IMR-90 (cell line): ENCODE results near the gene ARHGEF38. TPM values are rescaled to one million over a fixed set of nuclear protein-coding genes. Genes with fewer than 3 reads are reported as not detected.

ENCODE experiments used
- ATAC-seq: fragments of 200-7000 bp; cut with Tn5 transposase; 2 replicates; pipeline ENCODE4 v1.9.1; 2020; ENCODE audit warnings: low read depth, mild to moderate bottlenecking, moderate library complexity
- BruUV-seq: library from RNA; stranded (reverse); fragments of 400-500 nt; replicated peaks from 2 replicates; lab custom pipeline; 2021; lab: Mats Ljungman, UMichigan
- CTCF ChIA-PET: fragments of 300-600 bp; formaldehyde crosslinking; extraction: SDS; loops from one replicate; lab custom pipeline; 2021; ENCODE audit warnings: antibody characterized with exemption; lab: Yijun Ruan, JAX
- POLR2A ChIA-PET: fragments of 300-600 bp; sonication (Branson Sonifier 250); formaldehyde crosslinking; loops from one replicate; lab custom pipeline; 2022; ENCODE audit warnings: antibody characterized with exemption; ENCODE audit not compliant: unreplicated experiment; lab: Charles Lee
- DNase-seq: peaks from one replicate; pipeline ENCODE4 v3.0.0; 2013
- H2AFZ ChIP-seq: replicated peaks from 2 replicates; pipeline ENCODE3; 2013; ENCODE audit warnings: low read length, mild to moderate bottlenecking; ENCODE audit not compliant: poor library complexity
- H2AK5ac ChIP-seq: 2 replicates; pipeline ENCODE4 v1.6.1; 2013; ENCODE audit warnings: low read depth, low read length, inconsistent platforms
- H2AK9ac ChIP-seq: replicated peaks from 2 replicates; pipeline ENCODE3; 2013; ENCODE audit warnings: mild to moderate bottlenecking, low read depth, low read length, moderate library complexity; ENCODE audit not compliant: poor library complexity
- H2BK120ac ChIP-seq: 2 replicates; pipeline ENCODE4 v1.6.1; 2013; ENCODE audit warnings: low read depth, low read length, inconsistent platforms
- H2BK15ac ChIP-seq: 3 replicates; pipeline ENCODE4 v1.6.1; 2013; ENCODE audit warnings: low read depth, low read length, inconsistent platforms
- H2BK20ac ChIP-seq: 2 replicates; pipeline ENCODE4 v1.6.1; 2013; ENCODE audit warnings: low read depth, mild to moderate bottlenecking, inconsistent platforms, low read length, moderate library complexity
- H2BK5ac ChIP-seq: 2 replicates; pipeline ENCODE4 v1.6.1; 2013; ENCODE audit warnings: mild to moderate bottlenecking, low read depth, low read length, inconsistent platforms; ENCODE audit not compliant: poor library complexity, severe bottlenecking
- H3K14ac ChIP-seq: replicated peaks from 2 replicates; pipeline ENCODE4 v1.6.1; 2013; ENCODE audit warnings: low read depth, low read length, inconsistent platforms
- H3K18ac ChIP-seq: 2 replicates; pipeline ENCODE4 v1.6.1; 2013; ENCODE audit warnings: low read depth, low read length, control low read depth
- H3K23ac ChIP-seq: 2 replicates; pipeline ENCODE4 v1.6.1; 2013; ENCODE audit warnings: low read depth, low read length, inconsistent platforms
- H3K27ac ChIP-seq: 2 replicates; pipeline ENCODE4 v1.5.1; 2013; ENCODE audit warnings: mild to moderate bottlenecking, control low read depth, low read length; ENCODE audit not compliant: insufficient read depth
- H3K27me3 ChIP-seq: 2 replicates; pipeline ENCODE4 v1.6.1; 2013; ENCODE audit warnings: low read length; ENCODE audit not compliant: control insufficient read depth, insufficient read depth
- H3K36me3 ChIP-seq: 2 replicates; pipeline ENCODE4 v1.6.1; 2013; ENCODE audit warnings: low read length, mixed read lengths; ENCODE audit not compliant: control insufficient read depth, insufficient read depth
- H3K4ac ChIP-seq: 2 replicates; pipeline ENCODE4 v1.6.1; 2013; ENCODE audit warnings: low read depth, low read length, inconsistent platforms
- H3K4me1 ChIP-seq: 2 replicates; pipeline ENCODE4 v1.6.1; 2013; ENCODE audit warnings: low read length, mixed read lengths; ENCODE audit not compliant: control insufficient read depth, insufficient read depth
- H3K4me2 ChIP-seq: 2 replicates; pipeline ENCODE4 v1.6.1; 2013; ENCODE audit warnings: low read depth, mild to moderate bottlenecking, control low read depth, low read length, moderate library complexity
- H3K4me3 ChIP-seq: 2 replicates; pipeline ENCODE4 v1.5.1; 2013; ENCODE audit warnings: low read depth, mild to moderate bottlenecking, control low read depth, low read length, moderate library complexity; ENCODE audit not compliant: insufficient read depth
- H3K56ac ChIP-seq: 2 replicates; pipeline ENCODE4 v1.6.1; 2013; ENCODE audit warnings: low read length, inconsistent platforms; ENCODE audit not compliant: insufficient read depth; ENCODE audit errors: extremely low read depth
- H3K79me1 ChIP-seq, 2 experiments: 2 replicates each; pipeline ENCODE4 v1.6.1; 2013; ENCODE audit warnings: low read length in 2 of 2, inconsistent platforms in 1 of 2, low read depth in 1 of 2
- H3K9ac ChIP-seq: 2 replicates; pipeline ENCODE4 v1.6.1; 2013; ENCODE audit warnings: low read depth, low read length, control low read depth
- H3K9me1 ChIP-seq: 2 replicates; pipeline ENCODE4 v1.6.1; 2013; ENCODE audit warnings: low read length, inconsistent platforms; ENCODE audit not compliant: insufficient read depth
- H3K9me3 ChIP-seq: 2 replicates; pipeline ENCODE4 v1.6.1; 2013; ENCODE audit warnings: low read length; ENCODE audit not compliant: control insufficient read depth, insufficient read depth
- H4K20me1 ChIP-seq: 2 replicates; pipeline ENCODE4 v1.6.1; 2013; ENCODE audit warnings: low read length, inconsistent platforms; ENCODE audit not compliant: insufficient read depth
- H4K5ac ChIP-seq: 2 replicates; pipeline ENCODE4 v1.6.1; 2013; ENCODE audit warnings: mild to moderate bottlenecking, low read depth, low read length, control low read depth
- H4K8ac ChIP-seq, 2 experiments: 2 replicates each; pipeline ENCODE4 v1.6.1; 2013; ENCODE audit warnings: low read depth in 2 of 2, low read length in 2 of 2, control low read depth in 1 of 2, inconsistent platforms in 1 of 2
- H4K91ac ChIP-seq: 2 replicates; pipeline ENCODE4 v1.6.1; 2013; ENCODE audit warnings: low read depth, low read length, inconsistent platforms; ENCODE audit not compliant: insufficient read depth
- BHLHE40 ChIP-seq: fragments of 150-350 bp; IDR thresholded peaks from 2 replicates; pipeline ENCODE4 v1.6.1; 2016; ENCODE audit warnings: mild to moderate bottlenecking, low read depth, low read length
- CEBPB ChIP-seq: IDR thresholded peaks from 2 replicates; pipeline ENCODE4 v1.6.1; 2012; ENCODE audit warnings: low read depth, low read length, improper control_type of control experiment
- FOS ChIP-seq: fragments of 150-350 bp; IDR thresholded peaks from 2 replicates; pipeline ENCODE4 v1.6.1; 2016; ENCODE audit warnings: low read depth, low read length
- MAFK ChIP-seq: IDR thresholded peaks from 2 replicates; pipeline ENCODE4 v1.6.1; 2012; ENCODE audit warnings: low read depth, low read length, improper control_type of control experiment
- MAZ ChIP-seq: IDR thresholded peaks from 2 replicates; pipeline ENCODE4 v1.6.1; 2012; ENCODE audit warnings: low read depth, mild to moderate bottlenecking, low read length, improper control_type of control experiment, moderate library complexity, borderline replicate concordance
- MXI1 ChIP-seq: IDR thresholded peaks from 2 replicates; pipeline ENCODE4 v1.6.1; 2012; ENCODE audit warnings: low read depth, mild to moderate bottlenecking, low read length, moderate library complexity, borderline replicate concordance
- NFE2L2 ChIP-seq: fragments of 150-350 bp; IDR thresholded peaks from 2 replicates; pipeline ENCODE4 v1.6.1; 2016; ENCODE audit warnings: low read depth, mild to moderate bottlenecking, low read length
- POLR2A ChIP-seq: IDR thresholded peaks from 2 replicates; pipeline ENCODE4 v1.6.1; 2012; ENCODE audit warnings: mild to moderate bottlenecking, low read depth, low read length
- RAD21 ChIP-seq: IDR thresholded peaks from 2 replicates; pipeline ENCODE4 v1.6.1; 2012; ENCODE audit warnings: low read length, improper control_type of control experiment
- RCOR1 ChIP-seq: IDR thresholded peaks from 2 replicates; pipeline ENCODE4 v1.6.1; 2012; ENCODE audit warnings: mild to moderate bottlenecking, low read length, improper control_type of control experiment; ENCODE audit not compliant: insufficient replicate concordance
- RFX5 ChIP-seq: IDR thresholded peaks from 2 replicates; pipeline ENCODE4 v1.8.0; 2012; ENCODE audit warnings: low read depth, mild to moderate bottlenecking, low read length, moderate library complexity
- SMC3 ChIP-seq: fragments of 150-350 bp; IDR thresholded peaks from 2 replicates; pipeline ENCODE4 v1.6.1; 2016; ENCODE audit warnings: low read depth, mild to moderate bottlenecking, antibody characterized with exemption, low read length, moderate library complexity
- WGBS, 2 experiments: methylation state at CpG; one replicate each; pipeline versions ENCODE4 v1.1.5 to v1.1.7; 2013; ENCODE audit warnings: missing lambda C conversion rate in 2 of 2; ENCODE audit not compliant: insufficient read length in 1 of 2; ENCODE audit errors: extremely low coverage in 2 of 2; 5-methylcytosine and 5-hydroxymethylcytosine counted together
- dilution Hi-C: fragments of 300-500 bp; cut with HindIII; formaldehyde crosslinking; loops from one replicate; pipeline ENCODE4 v1.14.3; 2018; ENCODE audit warnings: low sequenced_read_pairs; ENCODE audit not compliant: unreplicated experiment
- in situ Hi-C: fragments of 300-500 bp; cut with MboI; formaldehyde crosslinking; loops from 3 replicates; pipeline ENCODE4 v1.14.3; 2019; ENCODE audit warnings: low sequenced_read_pairs, inconsistent platforms, mixed read lengths
- intact Hi-C: fragments of 100-400 bp; cut with micrococcal nuclease; formaldehyde crosslinking; loops from 2 replicates; pipeline ENCODE4 v1.10.0; 2022
- polyA plus RNA-seq, 3 experiments: library from polyadenylated mRNA; depleted of rRNA; stranded (reverse); fragments of >200 nt; gene quantifications; 2 replicates each; pipeline ENCODE4 v1.2.3, GENCODE V29; 2012; ENCODE audit warnings: low replicate concordance in 1 of 3
- total RNA-seq: library from RNA; depleted of rRNA; stranded (reverse); fragments of >200 nt; gene quantifications from 2 replicates; pipeline ENCODE4 v1.2.3, GENCODE V29; 2012
- TF ChIP-seq, protein P1 (sequence below): conservative IDR thresholded peaks from 2 replicates; pipeline ENCODE4 v1.5.1; 2012; ENCODE audit warnings: mild to moderate bottlenecking, low read depth, low read length, improper control_type of control experiment
- TF ChIP-seq, protein P2 (sequence below): fragments of 150-350 bp; IDR thresholded peaks from 2 replicates; pipeline ENCODE4 v1.6.1; 2017; ENCODE audit warnings: mild to moderate bottlenecking, antibody characterized with exemption, low read length, low read depth
- TF ChIP-seq, protein P3 (sequence below): fragments of 150-350 bp; IDR thresholded peaks from 2 replicates; pipeline ENCODE4 v1.6.1; 2016; ENCODE audit warnings: low read depth, mild to moderate bottlenecking, low read length, moderate library complexity, borderline replicate concordance

Gene ARHGEF38
- total and polyA plus RNA-seq, 2 of the 4 experiments (the other 2 are of a cell fraction) = not detected

DNA sequence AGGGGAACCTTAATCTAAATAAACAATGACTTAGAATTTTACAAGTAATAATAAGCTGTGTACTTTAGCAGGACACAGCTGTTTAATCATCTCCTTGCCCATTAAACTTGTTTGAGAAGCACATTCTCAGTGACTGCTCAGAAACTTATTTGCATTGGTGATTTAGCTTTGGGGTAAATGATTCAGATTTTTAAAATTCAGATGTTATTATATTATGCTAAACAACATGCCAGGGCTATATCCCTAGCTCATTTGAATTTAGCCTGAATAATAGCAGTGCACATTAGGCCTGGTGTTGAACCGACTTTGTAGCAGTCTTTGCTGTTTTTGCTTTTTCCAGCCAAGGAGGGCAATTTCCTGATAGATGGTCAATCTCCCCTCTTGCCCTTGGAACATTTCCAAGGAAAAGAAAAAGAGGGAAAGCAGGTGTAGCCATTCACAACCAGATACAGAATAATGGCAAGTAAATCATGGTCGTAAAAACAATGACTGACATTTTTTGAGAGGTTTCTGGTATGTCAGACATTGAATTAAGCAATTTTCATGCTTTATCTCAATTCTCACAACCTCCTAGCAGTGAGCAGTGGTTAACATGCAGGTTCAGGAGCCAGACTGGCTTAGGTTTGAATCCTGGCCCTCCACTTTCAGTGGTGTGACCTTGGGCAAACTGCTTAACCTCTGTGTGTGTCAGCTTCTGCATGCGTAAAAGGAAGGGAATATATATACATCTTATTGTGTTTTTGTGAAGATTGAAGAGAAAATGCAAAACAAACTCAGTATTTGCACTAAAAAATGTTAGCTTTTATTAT is 16.8 kb downstream of the ARHGEF38 start:
- Histone ChIP-seq H3K27me3 (no peaks in the 10 kb centered on the region), H3K4me2 (no peak overlapping the region), H2AK9ac (no peak overlapping the region), H4K91ac (no peak overlapping the region), H4K20me1 (no peaks in the 10 kb centered on the region), H3K23ac (no peak overlapping the region), H4K5ac (no peak overlapping the region), H2BK120ac (no peak overlapping the region), H3K14ac (no peak overlapping the region), H3K9me1 (no peaks in the 10 kb centered on the region), H2BK5ac (no peak overlapping the region), H3K79me1 (no peaks in the 10 kb centered on the region), H2AFZ (no peak overlapping the region), H3K36me3 (no peaks in the 10 kb centered on the region), H2BK15ac (no peak overlapping the region), H3K9me3 (no peaks in the 10 kb centered on the region), H4K8ac (no peak overlapping the region), H3K4me3 (no peak overlapping the region), H3K4ac (no peak overlapping the region), H3K27ac (no peak overlapping the region), H3K4me1 (no peaks in the 10 kb centered on the region), H3K18ac (no peak overlapping the region), H3K56ac (no peak overlapping the region), H2AK5ac (no peak overlapping the region), H3K9ac (no peak overlapping the region), H2BK20ac (no peak overlapping the region)
- no CpG with 5 or more reads among the region's 3 CpGs for WGBS, 2 experiments
- POLR2A ChIA-PET = no interaction called here
- dilution Hi-C loops (no loop called here), intact Hi-C loops (no loop called here), in situ Hi-C loops (no loop called here)
- BruUV-seq = no TSS peak
- TF ChIP-seq MXI1 (no peak), SMC3 (no peak), CEBPB (no peak), FOS (no peak), NFE2L2 (no peak), RFX5 (no peak), POLR2A (no peak), BHLHE40 (no peak), RCOR1 (no peak), MAZ (no peak), MAFK (no peak), RAD21 (no peak)
- TF ChIP-seq, protein P1, sequence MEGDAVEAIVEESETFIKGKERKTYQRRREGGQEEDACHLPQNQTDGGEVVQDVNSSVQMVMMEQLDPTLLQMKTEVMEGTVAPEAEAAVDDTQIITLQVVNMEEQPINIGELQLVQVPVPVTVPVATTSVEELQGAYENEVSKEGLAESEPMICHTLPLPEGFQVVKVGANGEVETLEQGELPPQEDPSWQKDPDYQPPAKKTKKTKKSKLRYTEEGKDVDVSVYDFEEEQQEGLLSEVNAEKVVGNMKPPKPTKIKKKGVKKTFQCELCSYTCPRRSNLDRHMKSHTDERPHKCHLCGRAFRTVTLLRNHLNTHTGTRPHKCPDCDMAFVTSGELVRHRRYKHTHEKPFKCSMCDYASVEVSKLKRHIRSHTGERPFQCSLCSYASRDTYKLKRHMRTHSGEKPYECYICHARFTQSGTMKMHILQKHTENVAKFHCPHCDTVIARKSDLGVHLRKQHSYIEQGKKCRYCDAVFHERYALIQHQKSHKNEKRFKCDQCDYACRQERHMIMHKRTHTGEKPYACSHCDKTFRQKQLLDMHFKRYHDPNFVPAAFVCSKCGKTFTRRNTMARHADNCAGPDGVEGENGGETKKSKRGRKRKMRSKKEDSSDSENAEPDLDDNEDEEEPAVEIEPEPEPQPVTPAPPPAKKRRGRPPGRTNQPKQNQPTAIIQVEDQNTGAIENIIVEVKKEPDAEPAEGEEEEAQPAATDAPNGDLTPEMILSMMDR = no peak
- TF ChIP-seq, protein P2, sequence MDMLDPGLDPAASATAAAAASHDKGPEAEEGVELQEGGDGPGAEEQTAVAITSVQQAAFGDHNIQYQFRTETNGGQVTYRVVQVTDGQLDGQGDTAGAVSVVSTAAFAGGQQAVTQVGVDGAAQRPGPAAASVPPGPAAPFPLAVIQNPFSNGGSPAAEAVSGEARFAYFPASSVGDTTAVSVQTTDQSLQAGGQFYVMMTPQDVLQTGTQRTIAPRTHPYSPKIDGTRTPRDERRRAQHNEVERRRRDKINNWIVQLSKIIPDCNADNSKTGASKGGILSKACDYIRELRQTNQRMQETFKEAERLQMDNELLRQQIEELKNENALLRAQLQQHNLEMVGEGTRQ = no peak
- TF ChIP-seq, protein P3, sequence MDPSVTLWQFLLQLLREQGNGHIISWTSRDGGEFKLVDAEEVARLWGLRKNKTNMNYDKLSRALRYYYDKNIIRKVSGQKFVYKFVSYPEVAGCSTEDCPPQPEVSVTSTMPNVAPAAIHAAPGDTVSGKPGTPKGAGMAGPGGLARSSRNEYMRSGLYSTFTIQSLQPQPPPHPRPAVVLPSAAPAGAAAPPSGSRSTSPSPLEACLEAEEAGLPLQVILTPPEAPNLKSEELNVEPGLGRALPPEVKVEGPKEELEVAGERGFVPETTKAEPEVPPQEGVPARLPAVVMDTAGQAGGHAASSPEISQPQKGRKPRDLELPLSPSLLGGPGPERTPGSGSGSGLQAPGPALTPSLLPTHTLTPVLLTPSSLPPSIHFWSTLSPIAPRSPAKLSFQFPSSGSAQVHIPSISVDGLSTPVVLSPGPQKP = no peak
- DNase-seq = no peak
- peak; percentile 40 for ATAC-seq
- CTCF ChIA-PET = interaction anchor here (0.8 kb wide), 1 partner anchor 17 kb away, joined by 4 read pairs; no protein-coding TSS in a partner anchor
